HG02884 (cell line): ENCODE results near the gene OR11H6.
"Not testable (repeated sequence)": the region's sequence is repeated elsewhere in the genome, so short reads cannot be mapped to it uniquely, and the experiment has no call there.

Source experiments
- ATAC-seq: cut with Tn5 transposase; IDR thresholded peaks from one replicate; pipeline ENCODE4 v1.9.1; 2021; ENCODE audit warnings: mild to moderate bottlenecking, moderate library complexity; ENCODE audit not compliant: unreplicated experiment

Gene OR11H6

GRCh38 chr14:20262642-20263128, 39.2 kb downstream of the OR11H6 start:
- ATAC-seq, result no peak

- not testable (repeated sequence) for ATAC-seq
Observed at GRCh38 chr14:20264361-20264760, 40.9 kb downstream of the OR11H6 start.

GRCh38 chr14:20274062-20274461, 50.6 kb downstream of the OR11H6 start:
- ATAC-seq, result no peak
